Esophagus squamous epithelium (tissue), 4 donors: ENCODE measurements around the gene CARHSP1.
"Not testable (repeated sequence)": the region's sequence is repeated elsewhere in the genome, so short reads cannot be mapped to it uniquely, and the experiment has no call there.

ENCODE experiments used
- POLR2A ChIP-seq, 4 donors: fragments of 450-650 bp; IDR thresholded peaks; one replicate each; pipeline ENCODE4 v1.6.1; 2017; ENCODE audit warnings: antibody characterized with exemption in 4 of 4, mild to moderate bottlenecking in 4 of 4, moderate library complexity in 3 of 4
- TF ChIP-seq, protein P1 (sequence below), 6 experiments: fragments of 450-650 bp in 4 of 6; fragments of 200-600 bp in 2 of 6; sonication (generic) in 2 of 6; IDR thresholded peaks; one replicate each; pipeline ENCODE4 v1.5.1; 2016 to 2019; ENCODE audit warnings: antibody characterized with exemption in 6 of 6, mild to moderate bottlenecking in 4 of 6, moderate library complexity in 4 of 6

DNA sequence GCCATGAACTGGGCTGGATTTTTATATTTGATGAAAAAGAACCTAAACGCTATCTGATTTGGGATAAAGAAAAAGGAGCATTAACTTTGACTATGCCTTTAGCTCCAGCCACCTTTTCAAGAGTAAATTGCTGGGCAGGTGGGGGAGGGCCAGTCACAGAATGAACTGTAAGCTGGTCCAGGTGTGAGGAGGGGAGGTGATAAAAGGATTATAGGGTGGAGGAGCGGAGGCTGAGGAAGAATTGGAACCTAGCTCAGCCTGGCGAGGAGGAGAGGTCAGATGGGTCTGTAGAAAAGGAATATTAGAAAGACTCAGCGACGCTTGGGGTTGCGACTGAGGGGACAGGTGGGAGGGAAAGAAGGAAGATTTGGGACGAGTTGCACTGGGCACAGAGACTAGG is 32.0 kb downstream of the CARHSP1 start:
- TF ChIP-seq, protein P1, sequence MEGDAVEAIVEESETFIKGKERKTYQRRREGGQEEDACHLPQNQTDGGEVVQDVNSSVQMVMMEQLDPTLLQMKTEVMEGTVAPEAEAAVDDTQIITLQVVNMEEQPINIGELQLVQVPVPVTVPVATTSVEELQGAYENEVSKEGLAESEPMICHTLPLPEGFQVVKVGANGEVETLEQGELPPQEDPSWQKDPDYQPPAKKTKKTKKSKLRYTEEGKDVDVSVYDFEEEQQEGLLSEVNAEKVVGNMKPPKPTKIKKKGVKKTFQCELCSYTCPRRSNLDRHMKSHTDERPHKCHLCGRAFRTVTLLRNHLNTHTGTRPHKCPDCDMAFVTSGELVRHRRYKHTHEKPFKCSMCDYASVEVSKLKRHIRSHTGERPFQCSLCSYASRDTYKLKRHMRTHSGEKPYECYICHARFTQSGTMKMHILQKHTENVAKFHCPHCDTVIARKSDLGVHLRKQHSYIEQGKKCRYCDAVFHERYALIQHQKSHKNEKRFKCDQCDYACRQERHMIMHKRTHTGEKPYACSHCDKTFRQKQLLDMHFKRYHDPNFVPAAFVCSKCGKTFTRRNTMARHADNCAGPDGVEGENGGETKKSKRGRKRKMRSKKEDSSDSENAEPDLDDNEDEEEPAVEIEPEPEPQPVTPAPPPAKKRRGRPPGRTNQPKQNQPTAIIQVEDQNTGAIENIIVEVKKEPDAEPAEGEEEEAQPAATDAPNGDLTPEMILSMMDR (IDR thresholded peaks at IDR 0.05): not testable (repeated sequence)
- TF ChIP-seq POLR2A (IDR thresholded peaks at IDR 0.05): not testable (repeated sequence)
